ENCODE measurements around the gene PYHIN1. TPM values are rescaled to one million over a fixed set of nuclear protein-coding genes. Genes with fewer than 3 reads are reported as not detected.
A peak's percentile ranks its signal among the peaks of the same experiment; 100 is the strongest.

Gene PYHIN1
- total and polyA plus RNA-seq, 2 of the 8 experiments (the other 6 are each of a cell fraction or from before 2014, with no cell fraction given): not detected

GRCh38 chr1:158998781-158999161 is 67.4 kb downstream of the PYHIN1 start (continued):
- no peak for TF ChIP-seq SAP30 (IDR thresholded peaks at IDR 0.05; ENCODE audit: insufficient read depth, insufficient replicate concordance, low read length)
- peak; percentile 89 to 92 for TF ChIP-seq RAD21 (IDR thresholded peaks at IDR 0.05 in 1 of 2, conservative IDR thresholded peaks at IDR 0.05 in 1 of 2; ENCODE audit: low read depth in 2 of 2, low read length in 2 of 2)
- TF ChIP-seq SRF (IDR thresholded peaks at IDR 0.05; ENCODE audit: low read depth, low read length): no peak
- no peak for TF ChIP-seq MAFK (IDR thresholded peaks at IDR 0.05; ENCODE audit: low read depth, low read length)
- no peak for TF ChIP-seq TAF1 (IDR thresholded peaks at IDR 0.05; ENCODE audit: low read depth, low read length)
- TF ChIP-seq FOSL1 (IDR thresholded peaks at IDR 0.05; ENCODE audit: insufficient read depth, low read depth, low read length): no peak
- no peak for TF ChIP-seq KDM4A (IDR thresholded peaks at IDR 0.05; ENCODE audit: low read depth, low read length, severe bottlenecking)
- no peak for TF ChIP-seq CHD7 (IDR thresholded peaks at IDR 0.05; ENCODE audit: insufficient replicate concordance, low read length)
- no peak for TF ChIP-seq NANOG (IDR thresholded peaks at IDR 0.05; ENCODE audit: insufficient read depth, low read depth, low read length, poor library complexity, severe bottlenecking)
- no peak for TF ChIP-seq BCL11A (IDR thresholded peaks at IDR 0.05; ENCODE audit: low read depth in 2 of 2, low read length in 2 of 2)
- TF ChIP-seq POLR2AphosphoS5 (IDR thresholded peaks at IDR 0.05; ENCODE audit: low read depth, low read length): no peak
- TF ChIP-seq KDM5A (IDR thresholded peaks at IDR 0.05; ENCODE audit: low read length): peak; percentile 86; the same call in 1 of the 2 replicates

All from H1 (cell line).